H9 (cell line): ENCODE data around the gene MTCP1. TPM values are rescaled to one million over a fixed set of nuclear protein-coding genes. Genes with fewer than 3 reads are reported as not detected.

Experiments used
- DNase-seq: peaks from one replicate; pipeline ENCODE4 v3.0.0-alpha.2; 2017
- H2AFZ ChIP-seq: one replicate; pipeline ENCODE4 v1.6.1; 2013; ENCODE audit warnings: mild to moderate bottlenecking, low read length, control low read depth, moderate library complexity
- H2AK5ac ChIP-seq: 2 replicates; pipeline ENCODE4 v1.6.1; 2013; ENCODE audit warnings: low read length, control low read depth, mixed read lengths; ENCODE audit not compliant: insufficient read length
- H2BK120ac ChIP-seq: one replicate; pipeline ENCODE4 v1.6.1; 2013; ENCODE audit warnings: low read depth, mild to moderate bottlenecking, low read length, control low read depth, inconsistent platforms; ENCODE audit not compliant: poor library complexity, severe bottlenecking
- H2BK12ac ChIP-seq: 2 replicates; pipeline ENCODE4 v1.6.1; 2013; ENCODE audit warnings: low read length, control low read depth, mixed read lengths, low read depth; ENCODE audit not compliant: insufficient read length
- H2BK15ac ChIP-seq: 2 replicates; pipeline ENCODE4 v1.6.1; 2013; ENCODE audit warnings: low read depth, low read length, control low read depth
- H2BK20ac ChIP-seq: one replicate; pipeline ENCODE4 v1.6.1; 2013; ENCODE audit warnings: low read depth, mild to moderate bottlenecking, low read length, control low read depth, inconsistent platforms; ENCODE audit not compliant: poor library complexity, severe bottlenecking
- H2BK5ac ChIP-seq: 2 replicates; pipeline ENCODE4 v1.6.1; 2013; ENCODE audit warnings: low read length, control low read depth, mixed read lengths; ENCODE audit not compliant: insufficient read length
- H3K14ac ChIP-seq: 2 replicates; pipeline ENCODE4 v1.6.1; 2013; ENCODE audit warnings: low read length, control low read depth; ENCODE audit not compliant: insufficient read depth
- H3K18ac ChIP-seq: 2 replicates; pipeline ENCODE4 v1.6.1; 2013; ENCODE audit warnings: low read depth, mild to moderate bottlenecking, mixed read lengths, low read length, control low read depth; ENCODE audit not compliant: insufficient read length
- H3K23ac ChIP-seq: 2 replicates; pipeline ENCODE4 v1.6.1; 2013; ENCODE audit warnings: low read length, control low read depth, mixed read lengths, low read depth; ENCODE audit not compliant: insufficient read length
- H3K23me2 ChIP-seq: 2 replicates; pipeline ENCODE4 v1.6.1; 2013; ENCODE audit warnings: low read depth, mild to moderate bottlenecking, mixed read lengths, low read length, control low read depth; ENCODE audit not compliant: insufficient read length, poor library complexity, severe bottlenecking
- H3K27ac ChIP-seq: 2 replicates; pipeline ENCODE4 v1.5.1; 2013; ENCODE audit warnings: low read length, control low read depth, mixed read lengths, low read depth; ENCODE audit not compliant: insufficient read length
- H3K27me3 ChIP-seq: 2 replicates; pipeline ENCODE4 v1.6.1; 2013; ENCODE audit warnings: low read length, control low read depth, inconsistent platforms; ENCODE audit not compliant: insufficient read depth
- H3K4ac ChIP-seq: 2 replicates; pipeline ENCODE4 v1.6.1; 2013; ENCODE audit warnings: low read depth, mild to moderate bottlenecking, control low read depth, inconsistent platforms, low read length, moderate library complexity
- H3K4me1 ChIP-seq: 2 replicates; pipeline ENCODE4 v1.6.1; 2013; ENCODE audit warnings: low read length, control low read depth, inconsistent platforms; ENCODE audit not compliant: insufficient read depth
- H3K4me2 ChIP-seq: 2 replicates; pipeline ENCODE4 v1.6.1; 2013; ENCODE audit warnings: low read length, control low read depth, mixed read lengths; ENCODE audit not compliant: insufficient read length, insufficient read depth
- H3K56ac ChIP-seq: 2 replicates; pipeline ENCODE4 v1.6.1; 2013; ENCODE audit warnings: low read depth, mild to moderate bottlenecking, mixed read lengths, low read length, control low read depth; ENCODE audit not compliant: insufficient read length
- H3K79me1 ChIP-seq: 2 replicates; pipeline ENCODE4 v1.6.1; 2013; ENCODE audit warnings: low read depth, mild to moderate bottlenecking, moderate library complexity, low read length, control low read depth, inconsistent platforms; ENCODE audit not compliant: insufficient read depth, poor library complexity, severe bottlenecking
- H3K79me2 ChIP-seq: 2 replicates; pipeline ENCODE4 v1.6.1; 2013; ENCODE audit warnings: low read length, control low read depth, inconsistent platforms; ENCODE audit not compliant: insufficient read depth
- H3K9ac ChIP-seq: 2 replicates; pipeline ENCODE4 v1.6.1; 2013; ENCODE audit warnings: low read length, control low read depth, mixed read lengths; ENCODE audit not compliant: insufficient read length; ENCODE audit errors: extremely low read depth
- H3K9me3 ChIP-seq: one replicate; pipeline ENCODE4 v1.6.1; 2013; ENCODE audit warnings: low read depth, low read length, inconsistent platforms; ENCODE audit not compliant: control insufficient read depth
- H3T11ph ChIP-seq: one replicate; pipeline ENCODE4 v1.6.1; 2013; ENCODE audit warnings: mild to moderate bottlenecking, low read length, control low read depth, inconsistent platforms
- H4K20me1 ChIP-seq: one replicate; pipeline ENCODE4 v1.6.1; 2013; ENCODE audit not compliant: control insufficient read depth, insufficient read length, insufficient read depth
- H4K5ac ChIP-seq: 2 replicates; pipeline ENCODE4 v1.6.1; 2013; ENCODE audit warnings: low read depth, mild to moderate bottlenecking, mixed read lengths, low read length, control low read depth; ENCODE audit not compliant: insufficient read length
- H4K8ac ChIP-seq: replicated peaks from 2 replicates; pipeline ENCODE4 v1.6.1; 2013; ENCODE audit warnings: low read length, control low read depth, mixed read lengths, low read depth; ENCODE audit not compliant: insufficient read length
- H4K91ac ChIP-seq: 2 replicates; pipeline ENCODE4 v1.6.1; 2013; ENCODE audit warnings: low read depth, mild to moderate bottlenecking, moderate library complexity, mixed read lengths, low read length, control low read depth; ENCODE audit not compliant: insufficient read length
- H3K27ac Mint-ChIP-seq, 3 experiments: 2 replicates in 2 of 3; 3 replicates in 1 of 3; pipeline ENCODE4 v1.8.0; 2020 to 2021; ENCODE audit warnings: mixed read lengths in 3 of 3, mild to moderate bottlenecking in 1 of 3, moderate library complexity in 1 of 3
- H3K27me3 Mint-ChIP-seq: 2 replicates; pipeline ENCODE4 v1.8.0; 2021; ENCODE audit warnings: low read depth, mild to moderate bottlenecking, moderate library complexity, mixed read lengths
- H3K36me3 Mint-ChIP-seq, 3 experiments: 2 replicates in 2 of 3; 3 replicates in 1 of 3; pipeline ENCODE4 v1.8.0; 2020 to 2021; ENCODE audit warnings: low read depth in 3 of 3, mixed read lengths in 3 of 3; ENCODE audit not compliant: insufficient read depth in 1 of 3
- H3K4me1 Mint-ChIP-seq, 2 experiments: 2 replicates each; pipeline ENCODE4 v1.8.0; 2020; ENCODE audit warnings: mixed read lengths in 2 of 2
- H3K4me3 Mint-ChIP-seq, 2 experiments: 2 replicates in 1 of 2; 3 replicates in 1 of 2; pipeline ENCODE4 v1.8.0; 2020 to 2021; ENCODE audit warnings: mild to moderate bottlenecking in 2 of 2, mixed read lengths in 2 of 2, moderate library complexity in 1 of 2
- H3K9me3 Mint-ChIP-seq, 2 experiments: 2 replicates in 1 of 2; 3 replicates in 1 of 2; pipeline ENCODE4 v1.8.0; 2020; ENCODE audit warnings: mild to moderate bottlenecking in 2 of 2, mixed read lengths in 2 of 2, moderate library complexity in 1 of 2
- WGBS: extraction: QIAGEN DNeasy Blood & Tissue Kit; methylation state at CpG from one replicate; pipeline ENCODE4 v1.1.7; 2013; ENCODE audit warnings: missing lambda C conversion rate, low lambda C conversion rate, mixed read lengths; ENCODE audit not compliant: insufficient read length; ENCODE audit errors: extremely low coverage; 5-methylcytosine and 5-hydroxymethylcytosine counted together
- total RNA-seq: library from RNA; stranded (reverse); gene quantifications from 2 replicates; pipeline ENCODE4 v1.2.1, GENCODE V29; 2021
- TF ChIP-seq, protein P1 (sequence below): fragments of 200-600 bp; sonication (generic); conservative IDR thresholded peaks from 3 replicates; pipeline ENCODE4 v1.8.0; 2021; ENCODE audit warnings: antibody characterized with exemption, mild to moderate bottlenecking

Gene MTCP1
- total RNA-seq, 1 experiment from 2014 or later = 21.4 TPM

DNA sequence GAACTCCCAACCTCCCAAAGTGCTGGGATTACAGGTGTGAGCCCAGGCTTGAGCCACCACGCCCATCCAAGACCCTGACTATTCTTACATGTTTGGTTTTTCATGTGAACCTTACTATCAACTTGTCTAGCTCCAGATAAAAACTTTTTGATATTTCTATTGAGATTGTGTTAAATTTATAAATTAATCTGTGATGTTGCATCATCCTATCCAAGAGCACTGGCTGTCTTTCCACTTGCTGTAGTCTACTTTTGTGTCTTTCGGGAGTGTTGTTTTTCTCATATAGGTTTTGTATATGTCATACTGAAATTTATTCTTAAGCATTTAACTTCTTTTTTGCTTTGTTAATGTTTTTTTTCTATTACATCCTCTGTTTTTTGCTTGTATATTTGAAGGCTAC, 35.0 kb upstream of the MTCP1 start:
- no peaks in the 10 kb centered on the region for H3K4me1 Mint-ChIP-seq
- no peak overlapping the region for H3K18ac ChIP-seq
- no peaks in the 10 kb centered on the region for H3K4me1 ChIP-seq
- H3K4me2 ChIP-seq = no peak overlapping the region
- DNase-seq = no peak
- H2AFZ ChIP-seq = no peak overlapping the region
- H2BK120ac ChIP-seq = no peak overlapping the region
- H3K23me2 ChIP-seq = no peaks in the 10 kb centered on the region
- no peak overlapping the region for H3K14ac ChIP-seq
- H3K27ac Mint-ChIP-seq = no peak overlapping the region
- WGBS = no CpG with 5 or more reads among the region's 2 CpGs
- H3K27ac ChIP-seq = no peak overlapping the region
- H3K4ac ChIP-seq = no peak overlapping the region
- H3K9ac ChIP-seq = no peak overlapping the region
- H3K4me3 Mint-ChIP-seq = no peak overlapping the region
- H2BK12ac ChIP-seq = no peak overlapping the region
- no peak overlapping the region for H4K5ac ChIP-seq
- H3K27me3 ChIP-seq = no peaks in the 10 kb centered on the region
- no peak overlapping the region for H2BK5ac ChIP-seq
- no peak overlapping the region for H3K56ac ChIP-seq
- no peak overlapping the region for H2BK15ac ChIP-seq
- no peak overlapping the region for H2AK5ac ChIP-seq
- TF ChIP-seq, protein P1, sequence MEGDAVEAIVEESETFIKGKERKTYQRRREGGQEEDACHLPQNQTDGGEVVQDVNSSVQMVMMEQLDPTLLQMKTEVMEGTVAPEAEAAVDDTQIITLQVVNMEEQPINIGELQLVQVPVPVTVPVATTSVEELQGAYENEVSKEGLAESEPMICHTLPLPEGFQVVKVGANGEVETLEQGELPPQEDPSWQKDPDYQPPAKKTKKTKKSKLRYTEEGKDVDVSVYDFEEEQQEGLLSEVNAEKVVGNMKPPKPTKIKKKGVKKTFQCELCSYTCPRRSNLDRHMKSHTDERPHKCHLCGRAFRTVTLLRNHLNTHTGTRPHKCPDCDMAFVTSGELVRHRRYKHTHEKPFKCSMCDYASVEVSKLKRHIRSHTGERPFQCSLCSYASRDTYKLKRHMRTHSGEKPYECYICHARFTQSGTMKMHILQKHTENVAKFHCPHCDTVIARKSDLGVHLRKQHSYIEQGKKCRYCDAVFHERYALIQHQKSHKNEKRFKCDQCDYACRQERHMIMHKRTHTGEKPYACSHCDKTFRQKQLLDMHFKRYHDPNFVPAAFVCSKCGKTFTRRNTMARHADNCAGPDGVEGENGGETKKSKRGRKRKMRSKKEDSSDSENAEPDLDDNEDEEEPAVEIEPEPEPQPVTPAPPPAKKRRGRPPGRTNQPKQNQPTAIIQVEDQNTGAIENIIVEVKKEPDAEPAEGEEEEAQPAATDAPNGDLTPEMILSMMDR = no peak
- H3K23ac ChIP-seq = no peak overlapping the region
- peaks cover 3 to 18% (median 16%) of the 10 kb centered on the region in 3 experiments; a peak in 5 of 7 replicates for H3K36me3 Mint-ChIP-seq
- no peak overlapping the region for H2BK20ac ChIP-seq
- H3K79me1 ChIP-seq = no peaks in the 10 kb centered on the region
- no peaks in the 10 kb centered on the region for H4K20me1 ChIP-seq
- no peaks in the 10 kb centered on the region for H3K79me2 ChIP-seq
- peaks cover 2% of the 10 kb centered on the region; the same call in 1 of the 2 replicates for H3K27me3 Mint-ChIP-seq
- H3K9me3 Mint-ChIP-seq = peaks cover 52 to 72% of the 10 kb centered on the region in 2 experiments
- H3T11ph ChIP-seq = no peak overlapping the region
- no peak overlapping the region for H4K91ac ChIP-seq
- no peak overlapping the region for H4K8ac ChIP-seq
- peaks cover 5% of the 10 kb centered on the region for H3K9me3 ChIP-seq
